HCT116 (cell line): ENCODE measurements around the gene RAPGEF6.

Experiments used
- CTCF ChIP-seq, 3 experiments: fragments of 200-600 bp in 1 of 3; sonication (generic) in 1 of 3; IDR thresholded peaks in 2 of 3; conservative IDR thresholded peaks in 1 of 3; 2 replicates each; pipeline ENCODE4 v1.5.1; 2012 to 2017; ENCODE audit warnings: low read depth in 2 of 3, low read length in 2 of 3, antibody characterized with exemption in 1 of 3, borderline replicate concordance in 1 of 3, control low read depth in 1 of 3, mild to moderate bottlenecking in 1 of 3, mixed read lengths in 1 of 3, mixed run types in 1 of 3, moderate library complexity in 1 of 3; ENCODE audit not compliant: insufficient read depth in 1 of 3
- EZH2 ChIP-seq: fragments of 200-600 bp; sonication (generic); IDR thresholded peaks from 2 replicates; pipeline ENCODE4 v1.6.1; 2017; ENCODE audit warnings: antibody characterized with exemption, mixed run types
- EZH2phosphoT487 ChIP-seq: fragments of 200-600 bp; IDR thresholded peaks from 2 replicates; pipeline ENCODE4 v1.6.1; 2018; ENCODE audit warnings: antibody characterized with exemption, borderline replicate concordance
- FOSL1 ChIP-seq: IDR thresholded peaks from 2 replicates; pipeline ENCODE4 v1.6.1; 2012; ENCODE audit warnings: low read depth
- MAX ChIP-seq: IDR thresholded peaks from 2 replicates; pipeline ENCODE4 v1.6.1; 2012
- POLR2A ChIP-seq: IDR thresholded peaks from 2 replicates; pipeline ENCODE4 v1.7.0; 2011; ENCODE audit warnings: borderline replicate concordance; ENCODE audit not compliant: insufficient read depth, insufficient read length; ENCODE audit errors: extremely low read depth
- POLR2AphosphoS5 ChIP-seq: IDR thresholded peaks from 2 replicates; pipeline ENCODE4 v1.6.1; 2011; ENCODE audit warnings: mild to moderate bottlenecking, low read depth, low read length, moderate library complexity
- RAD21 ChIP-seq: IDR thresholded peaks from 2 replicates; pipeline ENCODE4 v1.6.1; 2012; ENCODE audit warnings: low read depth, mild to moderate bottlenecking

DNA sequence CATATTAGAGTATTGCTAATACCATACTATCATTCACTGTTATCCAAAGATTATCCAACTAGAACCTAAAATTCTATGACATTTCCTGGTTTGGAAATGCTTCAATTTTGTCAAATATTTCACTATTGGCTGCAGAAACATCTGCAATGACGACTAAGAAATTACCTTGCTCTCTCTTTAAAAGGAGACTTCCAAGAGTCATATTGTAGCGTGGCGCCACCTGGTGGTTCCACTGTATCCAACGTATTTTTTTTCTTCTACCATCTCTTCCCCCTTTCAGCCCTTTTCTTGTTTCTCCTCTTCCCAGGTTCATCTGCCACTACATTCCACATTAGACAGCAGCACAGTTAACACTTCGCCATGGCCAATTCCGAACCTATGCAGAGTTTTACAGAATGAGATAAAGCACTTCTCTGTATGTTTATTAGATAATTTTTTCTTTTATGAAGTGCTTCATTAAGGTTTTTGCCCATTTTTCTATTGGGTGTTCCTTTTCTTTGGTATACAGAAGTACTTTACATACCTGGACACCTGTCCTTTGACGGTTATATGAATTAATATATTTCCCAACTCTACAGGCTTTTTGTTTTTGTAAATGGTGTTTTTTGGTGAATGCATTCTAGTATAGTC is 217.7 kb downstream of the RAPGEF6 start:
- TF ChIP-seq CTCF (IDR thresholded peaks at IDR 0.05 in 2 of 3, conservative IDR thresholded peaks at IDR 0.05 in 1 of 3; ENCODE audit: borderline replicate concordance in 1 of 3, insufficient read depth in 1 of 3, low read depth in 2 of 3, low read length in 2 of 3) (peak; percentile 60 to 91 (median 74); a peak in 5 of 6 replicates), RAD21 (peak; percentile 77), EZH2phosphoT487 (no peak), FOSL1 (no peak), POLR2AphosphoS5 (no peak), EZH2 (no peak), POLR2A (no peak), MAX (no peak)
